GM12873 (cell line): ENCODE data around the gene MPPED1.

Experiments
- CTCF ChIP-seq: IDR thresholded peaks from 2 replicates; pipeline ENCODE4 v1.5.1; 2012; ENCODE audit warnings: low read depth, mild to moderate bottlenecking, moderate library complexity, low read length, control low read depth; ENCODE audit not compliant: insufficient read depth; ENCODE audit errors: missing control alignments

Gene MPPED1

DNA sequence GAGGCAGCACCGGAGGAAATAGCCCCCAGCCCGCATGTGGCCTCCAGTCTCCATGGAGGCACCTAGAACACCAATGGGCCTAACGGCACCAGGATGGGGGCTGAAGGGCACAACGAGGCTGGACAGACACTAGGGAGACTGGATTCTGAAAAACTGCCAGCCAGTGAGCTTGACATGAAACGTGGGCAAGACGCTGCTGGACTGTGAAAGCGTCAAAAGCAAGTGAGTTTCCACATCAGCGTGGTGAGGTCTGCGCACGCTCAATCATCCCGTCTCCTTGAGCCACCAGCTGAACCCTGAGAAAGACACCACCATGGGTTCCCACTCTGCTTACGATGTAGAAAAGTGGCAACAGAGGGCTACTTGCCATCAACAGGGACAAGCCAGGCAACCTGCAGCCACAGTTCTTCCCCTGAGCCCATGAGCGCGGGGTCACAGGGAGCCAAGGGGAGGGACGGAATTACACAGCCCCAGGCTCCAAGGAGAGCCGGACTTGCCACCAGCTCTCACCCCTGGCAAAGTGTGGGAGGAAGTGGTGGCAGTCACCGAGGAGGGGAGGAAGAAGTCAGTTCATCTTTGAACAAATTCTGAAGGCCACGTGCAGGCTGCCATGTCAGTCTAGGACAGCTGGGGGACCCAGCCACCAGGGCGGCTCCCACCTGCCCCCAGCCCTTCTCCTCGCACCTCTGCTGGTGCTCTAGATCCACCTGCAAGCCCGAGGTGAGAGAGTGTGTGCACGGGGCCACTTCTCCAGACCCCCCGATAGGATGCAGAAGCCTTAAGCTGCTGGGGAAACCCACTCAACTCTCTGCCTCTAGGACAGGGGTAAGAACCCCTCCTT lies 131.1 kb downstream of the MPPED1 start:
- TF ChIP-seq CTCF, result no peak

DNA sequence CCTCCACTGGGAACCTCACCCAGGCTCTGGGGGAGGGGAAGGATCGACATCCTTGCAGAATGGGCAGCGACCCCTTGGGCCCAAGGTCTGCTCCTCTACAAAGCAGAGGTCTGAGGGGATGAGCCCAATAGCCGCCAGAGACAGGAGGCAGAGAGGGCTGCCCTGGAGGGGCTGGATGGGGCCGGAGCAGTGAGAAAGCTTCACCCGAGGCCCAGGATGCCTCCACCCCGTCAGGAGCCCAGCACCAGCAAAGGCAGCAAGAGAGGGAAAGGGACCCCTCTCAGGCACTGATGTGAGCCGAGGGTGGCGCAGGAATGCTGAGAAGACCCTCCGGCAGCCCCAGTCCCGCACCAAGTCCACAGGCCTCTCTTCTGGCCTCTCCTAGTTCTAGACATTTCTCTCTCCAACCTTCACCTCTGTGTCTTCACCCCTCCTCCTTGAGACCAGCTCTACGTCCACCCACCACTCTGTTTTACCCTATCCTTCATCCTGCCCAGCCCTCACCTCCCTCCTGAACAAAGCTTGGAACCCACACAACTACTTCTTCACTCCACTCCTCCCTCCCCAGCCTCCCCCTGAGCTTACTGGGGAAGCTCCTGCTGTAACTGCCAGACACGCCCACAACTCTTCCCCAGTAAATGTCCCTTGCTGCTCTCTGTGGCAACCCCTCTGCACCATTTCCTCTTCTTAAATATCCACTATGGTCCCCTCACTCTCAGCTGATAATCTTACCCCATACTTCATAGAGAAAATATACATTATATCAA lies 131.9 kb downstream of the MPPED1 start:
- no peak for TF ChIP-seq CTCF

DNA sequence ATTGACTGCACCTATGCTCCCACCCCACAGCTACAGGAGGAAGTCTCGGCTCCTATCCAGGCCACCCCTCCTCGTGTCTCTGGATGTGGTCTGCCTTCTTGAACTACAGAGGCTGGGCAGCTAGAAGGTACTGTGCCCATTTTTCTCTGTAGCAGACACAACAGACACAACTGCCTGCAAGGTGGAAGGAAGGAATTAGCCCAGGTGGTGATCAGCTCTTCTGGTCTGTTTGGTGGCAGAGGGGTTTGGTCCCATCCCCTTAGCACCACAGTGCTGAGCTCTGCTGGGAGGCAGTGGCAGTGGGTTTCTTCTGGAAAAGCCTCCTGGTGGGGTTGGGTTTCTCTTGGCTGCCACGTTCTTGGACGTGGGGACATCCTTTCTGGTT lies 132.5 kb downstream of the MPPED1 start:
- no peak for TF ChIP-seq CTCF

- TF ChIP-seq CTCF, result no peak
Measured at GRCh38 chr22:43546186-43546585, 134.4 kb downstream of the MPPED1 start.

DNA sequence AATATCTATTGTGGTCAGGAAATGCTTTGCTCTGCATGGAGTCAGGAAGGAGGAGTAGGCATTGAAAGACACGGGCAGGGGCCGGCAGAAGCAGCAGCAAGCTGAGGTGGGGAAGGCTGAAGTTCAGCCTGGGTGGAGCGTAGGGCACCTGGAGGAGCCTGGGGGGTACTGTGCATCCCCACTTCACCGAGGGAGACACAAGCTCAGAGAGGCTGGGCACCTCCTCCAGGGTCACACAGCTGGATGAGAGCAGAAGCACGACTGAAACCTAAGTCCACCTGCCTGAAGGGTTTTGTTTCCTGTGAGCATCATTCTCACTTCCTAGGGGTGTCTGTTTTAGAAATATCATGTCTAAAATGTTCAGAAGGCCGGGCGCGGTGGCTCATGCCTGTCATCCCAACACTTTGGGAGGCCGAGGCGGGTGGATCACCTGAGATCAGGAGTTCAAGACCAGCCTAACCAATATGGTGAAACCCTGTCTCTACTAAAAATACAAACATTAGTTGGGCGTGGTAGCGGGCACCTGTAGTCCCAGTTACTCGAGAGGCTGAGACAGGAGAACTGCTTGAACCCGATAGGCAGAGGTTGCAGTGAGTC lies 138.3 kb downstream of the MPPED1 start:
- TF ChIP-seq CTCF, result no peak

DNA sequence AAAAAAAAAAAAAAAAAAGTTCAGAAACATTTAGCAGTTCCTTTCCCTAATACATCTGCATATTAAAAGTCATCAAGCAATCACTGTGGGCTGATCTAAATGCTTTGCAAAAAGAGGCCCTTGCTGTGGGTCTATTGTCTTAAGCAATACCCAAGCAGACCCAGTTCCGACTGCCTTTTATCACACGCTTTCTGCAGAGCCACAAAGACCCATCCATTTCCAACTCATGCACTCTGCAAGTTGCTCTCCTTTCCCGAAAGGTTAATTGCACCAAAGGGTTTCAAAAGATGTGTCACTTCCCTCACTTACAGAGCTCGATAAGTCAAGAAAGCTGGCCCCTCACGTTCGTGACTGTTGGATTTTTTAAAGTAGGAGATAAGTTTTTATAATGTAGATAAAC lies 138.9 kb downstream of the MPPED1 start:
- TF ChIP-seq CTCF, result no peak

DNA sequence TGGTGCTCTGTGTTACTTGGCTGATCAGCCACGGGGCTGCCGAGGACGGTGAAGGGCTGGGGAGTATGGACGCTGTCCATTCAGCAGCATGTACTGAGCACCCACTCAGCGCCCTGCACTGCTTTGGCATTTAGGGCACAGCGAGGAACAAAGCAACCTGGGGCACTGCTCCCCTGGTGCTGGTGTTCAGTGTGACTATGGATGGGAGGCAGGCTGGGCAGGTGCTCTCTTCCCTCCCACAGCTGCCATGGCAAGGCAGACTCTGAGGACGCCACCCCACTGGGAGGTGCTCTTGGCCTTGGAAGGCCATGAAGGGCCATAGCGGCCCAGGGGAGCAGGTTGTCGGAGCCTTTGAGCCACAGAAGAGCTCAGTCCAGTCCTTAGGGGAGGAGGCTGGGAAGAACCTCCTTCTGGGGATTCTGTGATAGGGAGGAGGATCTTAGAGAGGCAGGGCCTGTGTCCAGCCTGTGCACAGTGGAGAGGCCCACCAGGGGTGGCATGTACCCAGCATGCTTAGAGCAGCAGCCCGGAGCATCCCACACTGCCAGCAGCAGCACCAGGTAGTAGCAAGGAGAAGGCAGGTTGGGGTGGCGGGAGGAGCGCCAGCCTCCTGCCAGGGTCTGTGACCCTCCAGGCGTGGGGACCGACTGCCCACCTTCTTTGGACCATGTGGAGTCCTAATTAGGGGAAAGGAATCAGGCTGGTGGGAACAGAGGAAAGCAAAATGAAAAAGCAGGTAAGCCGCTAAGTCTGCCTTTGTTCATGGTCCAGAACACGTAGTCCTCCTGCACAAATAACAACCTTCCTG lies 141.8 kb downstream of the MPPED1 start:
- no peak for TF ChIP-seq CTCF
